HEK293 (cell line): ENCODE measurements around the gene PGK1.

Experiments
- SP2 ChIP-seq: fragments of 450-650 bp; formaldehyde crosslinking; IDR thresholded peaks from 2 replicates; pipeline ENCODE4 v1.5.1; 2016; ENCODE audit warnings: missing biosample characterization, missing genetic modification characterization
- TCF7L2 ChIP-seq: IDR thresholded peaks from 2 replicates; pipeline ENCODE4 v1.6.1; 2011; ENCODE audit warnings: low read depth, mild to moderate bottlenecking, inconsistent platforms, low read length, moderate library complexity, borderline replicate concordance
- ZNF121 ChIP-seq: fragments of 450-650 bp; formaldehyde crosslinking; IDR thresholded peaks from 2 replicates; pipeline ENCODE4 v1.5.1; 2016; ENCODE audit warnings: missing biosample characterization, missing genetic modification characterization
- ZNF223 ChIP-seq: fragments of 450-650 bp; formaldehyde crosslinking; IDR thresholded peaks from 2 replicates; pipeline ENCODE4 v1.5.1; 2016; ENCODE audit warnings: missing biosample characterization, missing genetic modification characterization
- ZNF274 ChIP-seq, 2 experiments: fragments of 200-500 bp in 1 of 2; fragments of 450-650 bp in 1 of 2; sonication (Bioruptor generic) in 1 of 2; formaldehyde crosslinking in 1 of 2; IDR thresholded peaks; 2 replicates each; pipeline versions ENCODE4 v1.5.1 to v1.6.1; 2014 to 2016; ENCODE audit warnings: borderline replicate concordance in 1 of 2, inconsistent platforms in 1 of 2, low read length in 1 of 2, missing biosample characterization in 1 of 2, missing genetic modification characterization in 1 of 2
- ZNF350 ChIP-seq: fragments of 450-650 bp; formaldehyde crosslinking; IDR thresholded peaks from 2 replicates; pipeline ENCODE4 v1.5.0; 2017; ENCODE audit warnings: missing biosample characterization, mild to moderate bottlenecking, missing genetic modification characterization
- ZNF426 ChIP-seq: fragments of 450-650 bp; formaldehyde crosslinking; IDR thresholded peaks from 2 replicates; pipeline ENCODE4 v1.5.1; 2017; ENCODE audit warnings: missing biosample characterization, missing genetic modification characterization, mild to moderate bottlenecking, inconsistent platforms, moderate library complexity
- ZNF560 ChIP-seq: fragments of 450-650 bp; formaldehyde crosslinking; IDR thresholded peaks from 2 replicates; pipeline ENCODE4 v1.5.1; 2017; ENCODE audit warnings: missing biosample characterization, missing genetic modification characterization, borderline replicate concordance
- ZNF585B ChIP-seq: fragments of 450-650 bp; formaldehyde crosslinking; IDR thresholded peaks from 2 replicates; pipeline ENCODE4 v1.5.1; 2016; ENCODE audit warnings: missing biosample characterization, missing genetic modification characterization
- ZNF837 ChIP-seq: fragments of 450-650 bp; formaldehyde crosslinking; IDR thresholded peaks from 2 replicates; pipeline ENCODE4 v1.5.1; 2016; ENCODE audit warnings: missing biosample characterization, missing genetic modification characterization
- TF ChIP-seq, protein P1 (sequence below): fragments of 450-650 bp; formaldehyde crosslinking; IDR thresholded peaks from 2 replicates; pipeline ENCODE4 v1.5.1; 2016; ENCODE audit warnings: missing biosample characterization, missing genetic modification characterization
- TF ChIP-seq, protein P2 (sequence below): fragments of 450-650 bp; formaldehyde crosslinking; IDR thresholded peaks from 2 replicates; pipeline ENCODE4 v1.5.1; 2016; ENCODE audit warnings: missing biosample characterization, missing genetic modification characterization

DNA sequence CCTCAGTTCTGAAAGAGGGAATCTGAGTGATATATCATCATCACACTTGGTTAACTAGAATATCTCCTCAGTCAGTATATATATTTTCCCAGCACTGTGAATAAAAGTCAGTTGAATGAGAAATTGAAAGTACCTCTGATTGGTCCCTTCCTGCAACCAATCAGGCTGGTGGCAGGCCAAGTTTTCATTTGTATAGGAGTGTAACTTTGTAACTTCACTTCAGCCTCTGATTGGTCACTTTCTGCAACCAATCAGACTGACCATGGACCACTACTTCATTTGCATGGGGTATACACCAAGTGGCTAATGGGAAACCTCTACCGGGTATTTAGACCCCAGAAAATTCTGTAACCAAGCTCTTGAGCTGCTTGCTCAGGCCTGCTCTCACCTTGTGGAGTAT, 2.0 kb upstream of the PGK1 start:
- TF ChIP-seq ZNF426 (no peak), SP2 (tag by site-specific recombination) (no peak), ZNF223 (tag by site-specific recombination) (no peak), TCF7L2 (no peak), ZNF274 (IDR thresholded peaks at IDR 0.05; ENCODE audit: low read length) (no peak), ZNF274 (tag by site-specific recombination; IDR thresholded peaks at IDR 0.05; ENCODE audit: borderline replicate concordance) (no peak), ZNF837 (tag by site-specific recombination) (no peak), ZNF585B (tag by site-specific recombination) (no peak), ZNF560 (tag by site-specific recombination) (no peak), ZNF121 (no peak), ZNF350 (tag by site-specific recombination) (no peak)
- TF ChIP-seq, protein P1, sequence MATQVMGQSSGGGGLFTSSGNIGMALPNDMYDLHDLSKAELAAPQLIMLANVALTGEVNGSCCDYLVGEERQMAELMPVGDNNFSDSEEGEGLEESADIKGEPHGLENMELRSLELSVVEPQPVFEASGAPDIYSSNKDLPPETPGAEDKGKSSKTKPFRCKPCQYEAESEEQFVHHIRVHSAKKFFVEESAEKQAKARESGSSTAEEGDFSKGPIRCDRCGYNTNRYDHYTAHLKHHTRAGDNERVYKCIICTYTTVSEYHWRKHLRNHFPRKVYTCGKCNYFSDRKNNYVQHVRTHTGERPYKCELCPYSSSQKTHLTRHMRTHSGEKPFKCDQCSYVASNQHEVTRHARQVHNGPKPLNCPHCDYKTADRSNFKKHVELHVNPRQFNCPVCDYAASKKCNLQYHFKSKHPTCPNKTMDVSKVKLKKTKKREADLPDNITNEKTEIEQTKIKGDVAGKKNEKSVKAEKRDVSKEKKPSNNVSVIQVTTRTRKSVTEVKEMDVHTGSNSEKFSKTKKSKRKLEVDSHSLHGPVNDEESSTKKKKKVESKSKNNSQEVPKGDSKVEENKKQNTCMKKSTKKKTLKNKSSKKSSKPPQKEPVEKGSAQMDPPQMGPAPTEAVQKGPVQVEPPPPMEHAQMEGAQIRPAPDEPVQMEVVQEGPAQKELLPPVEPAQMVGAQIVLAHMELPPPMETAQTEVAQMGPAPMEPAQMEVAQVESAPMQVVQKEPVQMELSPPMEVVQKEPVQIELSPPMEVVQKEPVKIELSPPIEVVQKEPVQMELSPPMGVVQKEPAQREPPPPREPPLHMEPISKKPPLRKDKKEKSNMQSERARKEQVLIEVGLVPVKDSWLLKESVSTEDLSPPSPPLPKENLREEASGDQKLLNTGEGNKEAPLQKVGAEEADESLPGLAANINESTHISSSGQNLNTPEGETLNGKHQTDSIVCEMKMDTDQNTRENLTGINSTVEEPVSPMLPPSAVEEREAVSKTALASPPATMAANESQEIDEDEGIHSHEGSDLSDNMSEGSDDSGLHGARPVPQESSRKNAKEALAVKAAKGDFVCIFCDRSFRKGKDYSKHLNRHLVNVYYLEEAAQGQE (tag by site-specific recombination) = no peak
- TF ChIP-seq, protein P2, sequence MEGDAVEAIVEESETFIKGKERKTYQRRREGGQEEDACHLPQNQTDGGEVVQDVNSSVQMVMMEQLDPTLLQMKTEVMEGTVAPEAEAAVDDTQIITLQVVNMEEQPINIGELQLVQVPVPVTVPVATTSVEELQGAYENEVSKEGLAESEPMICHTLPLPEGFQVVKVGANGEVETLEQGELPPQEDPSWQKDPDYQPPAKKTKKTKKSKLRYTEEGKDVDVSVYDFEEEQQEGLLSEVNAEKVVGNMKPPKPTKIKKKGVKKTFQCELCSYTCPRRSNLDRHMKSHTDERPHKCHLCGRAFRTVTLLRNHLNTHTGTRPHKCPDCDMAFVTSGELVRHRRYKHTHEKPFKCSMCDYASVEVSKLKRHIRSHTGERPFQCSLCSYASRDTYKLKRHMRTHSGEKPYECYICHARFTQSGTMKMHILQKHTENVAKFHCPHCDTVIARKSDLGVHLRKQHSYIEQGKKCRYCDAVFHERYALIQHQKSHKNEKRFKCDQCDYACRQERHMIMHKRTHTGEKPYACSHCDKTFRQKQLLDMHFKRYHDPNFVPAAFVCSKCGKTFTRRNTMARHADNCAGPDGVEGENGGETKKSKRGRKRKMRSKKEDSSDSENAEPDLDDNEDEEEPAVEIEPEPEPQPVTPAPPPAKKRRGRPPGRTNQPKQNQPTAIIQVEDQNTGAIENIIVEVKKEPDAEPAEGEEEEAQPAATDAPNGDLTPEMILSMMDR = no peak
